Skeletal muscle cell (primary cell): Measurements from ENCODE around the gene MIER2.

Source experiments
- DNase-seq: peaks from one replicate; pipeline ENCODE4 v3.0.0-alpha.2; 2010; ENCODE audit warnings: low read depth
- H3K4me3 ChIP-seq: 2 replicates; pipeline ENCODE4 v1.5.1; 2011; ENCODE audit warnings: low read depth, mild to moderate bottlenecking, control low read depth, low read length, moderate library complexity

MIER2 gene

GRCh38 chr19:313169-313987 lies 31.2 kb downstream of the MIER2 start:
- DNase-seq, result no peak
- no peak overlapping the region for H3K4me3 ChIP-seq

GRCh38 chr19:311813-312261 lies 32.8 kb downstream of the MIER2 start:
- DNase-seq, result no peak

GRCh38 chr19:310781-311496 lies 33.7 kb downstream of the MIER2 start:
- peak overlapping the region; percentile 37 for H3K4me3 ChIP-seq
- no peak for DNase-seq

More at GRCh38 chr19:311813-312261, 32.8 kb downstream of the MIER2 start:
- H3K4me3 ChIP-seq, result no peak overlapping the region

- peak; percentile 47 for DNase-seq
- H3K4me3 ChIP-seq, result peak overlapping the region; percentile 37
These were observed 34.4 kb downstream of the MIER2 start for GRCh38 chr19:310141-310651.

GRCh38 chr19:309206-309565 lies 35.4 kb downstream of the MIER2 start:
- no peak overlapping the region for H3K4me3 ChIP-seq
- DNase-seq, result no peak

- no peak for DNase-seq
- no peak overlapping the region for H3K4me3 ChIP-seq
These were observed 36.0 kb downstream of the MIER2 start for GRCh38 chr19:308471-309205.

- no peak overlapping the region for H3K4me3 ChIP-seq
- DNase-seq, result no peak
These were observed 36.7 kb downstream of the MIER2 start for GRCh38 chr19:307793-308420.

- no peak overlapping the region for H3K4me3 ChIP-seq
- DNase-seq, result no peak
These were observed 37.5 kb downstream of the MIER2 start for GRCh38 chr19:307111-307531.

GRCh38 chr19:306151-306900 lies 38.3 kb downstream of the MIER2 start:
- no peak overlapping the region for H3K4me3 ChIP-seq
- no peak for DNase-seq

- no peak overlapping the region for H3K4me3 ChIP-seq
- DNase-seq, result no peak
These were observed 39.1 kb downstream of the MIER2 start for GRCh38 chr19:305240-306150.

- no peak for DNase-seq
- no peak overlapping the region for H3K4me3 ChIP-seq
These were observed 47.9 kb downstream of the MIER2 start for GRCh38 chr19:296476-297225.

- no peak overlapping the region for H3K4me3 ChIP-seq
- no peak for DNase-seq
These were observed 48.8 kb downstream of the MIER2 start for GRCh38 chr19:295687-296370.

- no peak for DNase-seq
- peak overlapping the region; percentile 22 for H3K4me3 ChIP-seq
These were observed 49.5 kb downstream of the MIER2 start for GRCh38 chr19:294946-295686.

GRCh38 chr19:294341-294945 lies 50.2 kb downstream of the MIER2 start:
- DNase-seq, result no peak
- peak overlapping the region; percentile 22 for H3K4me3 ChIP-seq

- no peak overlapping the region for H3K4me3 ChIP-seq
- DNase-seq, result no peak
These were observed 51.0 kb downstream of the MIER2 start for GRCh38 chr19:293436-294110.
